Cardiac fibroblast (primary cell): ENCODE measurements around the gene TANC1.

Source experiments
- DNase-seq, 2 donors: peaks; one replicate each; pipeline versions ENCODE4 v3.0.0 to v3.0.0-alpha.2; 2010; ENCODE audit warnings: low read depth in 2 of 2
- H3K4me3 ChIP-seq, 2 donors: replicated peaks in 1 of 2; 1 replicate in 1 of 2; 2 replicates in 1 of 2; pipeline ENCODE4 v1.5.1; 2011; ENCODE audit warnings: low read depth in 2 of 2, low read length in 2 of 2, mild to moderate bottlenecking in 2 of 2, moderate library complexity in 1 of 2
- CTCF ChIP-seq: IDR thresholded peaks from one replicate; pipeline ENCODE4 v1.5.1; 2011; ENCODE audit warnings: low read depth, mild to moderate bottlenecking, low read length, inconsistent platforms

TANC1 gene

GRCh38 chr2:159086826-159087225 lies 118.4 kb downstream of the TANC1 start:
- TF ChIP-seq CTCF = no peak
- no peak overlapping the region for H3K4me3 ChIP-seq
- no peak for DNase-seq

- H3K4me3 ChIP-seq = no peak overlapping the region
- no peak for TF ChIP-seq CTCF
These were observed 120.5 kb downstream of the TANC1 start for GRCh38 chr2:159088906-159089305.

GRCh38 chr2:159089543-159089942 lies 121.1 kb downstream of the TANC1 start:
- no peak overlapping the region for H3K4me3 ChIP-seq
- DNase-seq = no peak
- no peak for TF ChIP-seq CTCF

More at GRCh38 chr2:159088906-159089305, 120.5 kb downstream of the TANC1 start:
- DNase-seq = no peak

GRCh38 chr2:159090514-159091201 lies 122.2 kb downstream of the TANC1 start:
- peak; percentile 54 to 66 for DNase-seq
- no peak overlapping the region for H3K4me3 ChIP-seq
- TF ChIP-seq CTCF = no peak

- TF ChIP-seq CTCF = no peak
- DNase-seq = peak; percentile 84 to 89
- no peak overlapping the region for H3K4me3 ChIP-seq
These were observed 122.9 kb downstream of the TANC1 start for GRCh38 chr2:159091381-159091780.

- no peak overlapping the region for H3K4me3 ChIP-seq
- DNase-seq = peak in 1 of 2 donors; percentile 41
These were observed 123.5 kb downstream of the TANC1 start for GRCh38 chr2:159091976-159092375.

More at GRCh38 chr2:159091976-159092375, 123.5 kb downstream of the TANC1 start:
- no peak for TF ChIP-seq CTCF
